ENCODE measurements around the gene GPR78.

Gene GPR78
- 0 to 0.06 reads per million in 2 experiments for total RNA-seq

GRCh38 chr4:8580321-8581093 is at the start of gene GPR78:
TSS of gene GPR78 (plus strand) at chr4:8580392. CDS start at chr4:8580983, 591 bp downstream.
- DNase-seq (ENCODE audit: low read depth): no peak

GRCh38 chr4:8532245-8532781 is 47.9 kb upstream of the GPR78 start:
- DNase-seq (ENCODE audit: low read depth): no peak

- DNase-seq (ENCODE audit: low read depth): no peak
Measured at GRCh38 chr4:8533274-8533865, 46.8 kb upstream of the GPR78 start.

- DNase-seq (ENCODE audit: low read depth): no peak
Measured at GRCh38 chr4:8534129-8534528, 46.1 kb upstream of the GPR78 start.

- no peak for DNase-seq (ENCODE audit: low read depth)
Measured at GRCh38 chr4:8534611-8535010, 45.6 kb upstream of the GPR78 start.

- DNase-seq (ENCODE audit: low read depth): no peak
Measured at GRCh38 chr4:8536467-8536866, 43.7 kb upstream of the GPR78 start.

GRCh38 chr4:8537041-8537461 is 43.1 kb upstream of the GPR78 start:
- DNase-seq (ENCODE audit: low read depth): no peak

- no peak for DNase-seq (ENCODE audit: low read depth)
Measured at GRCh38 chr4:8538076-8538702, 42.0 kb upstream of the GPR78 start.

GRCh38 chr4:8538703-8539567 is 41.3 kb upstream of the GPR78 start:
- no peak for DNase-seq (ENCODE audit: low read depth)

- DNase-seq (ENCODE audit: low read depth): no peak
Measured at GRCh38 chr4:8539661-8540060, 40.5 kb upstream of the GPR78 start.

- no peak for DNase-seq (ENCODE audit: low read depth)
Measured at GRCh38 chr4:8540072-8540471, 40.1 kb upstream of the GPR78 start.

GRCh38 chr4:8540586-8540985 is 39.6 kb upstream of the GPR78 start:
- DNase-seq (ENCODE audit: low read depth): no peak

- no peak for DNase-seq (ENCODE audit: low read depth)
Measured at GRCh38 chr4:8540991-8541390, 39.2 kb upstream of the GPR78 start.

GRCh38 chr4:8541981-8542715 is 38.0 kb upstream of the GPR78 start:
- DNase-seq (ENCODE audit: low read depth): no peak

- DNase-seq (ENCODE audit: low read depth): no peak
Measured at GRCh38 chr4:8542776-8543525, 37.2 kb upstream of the GPR78 start.

GRCh38 chr4:8543623-8544022 is 36.6 kb upstream of the GPR78 start:
- no peak for DNase-seq (ENCODE audit: low read depth)

GRCh38 chr4:8544282-8544681 is 35.9 kb upstream of the GPR78 start:
- no peak for DNase-seq (ENCODE audit: low read depth)

- DNase-seq (ENCODE audit: low read depth): no peak
Measured at GRCh38 chr4:8544741-8545438, 35.3 kb upstream of the GPR78 start.

- no peak for DNase-seq (ENCODE audit: low read depth)
Measured at GRCh38 chr4:8545439-8545765, 34.8 kb upstream of the GPR78 start.

GRCh38 chr4:8546766-8547107 is 33.5 kb upstream of the GPR78 start:
- DNase-seq (ENCODE audit: low read depth): no peak

All from T follicular helper cell (primary cell).